NOMO-1 treated with DMSO at 0.1 percent for 48 hours (cell line): Measurements from ENCODE around the gene KIFC3.
"Not testable (repeated sequence)": the region's sequence is repeated elsewhere in the genome, so short reads cannot be mapped to it uniquely, and the experiment has no call there.

Experiments used
- DNase-seq: peaks from one replicate; lab custom pipeline; 2025; ENCODE audit not compliant: unreplicated experiment; lab: John Stamatoyannopoulos, UW

The KIFC3 gene

GRCh38 chr16:57743458-57743857 lies 58.8 kb downstream of the KIFC3 start:
- no peak for DNase-seq

- DNase-seq: no peak
These were observed 59.7 kb downstream of the KIFC3 start for GRCh38 chr16:57742543-57742942.

- DNase-seq: no peak
These were observed 60.6 kb downstream of the KIFC3 start for GRCh38 chr16:57741660-57742191.

- DNase-seq: no peak
These were observed 61.7 kb downstream of the KIFC3 start for GRCh38 chr16:57740423-57741071.

- no peak for DNase-seq
These were observed 62.4 kb downstream of the KIFC3 start for GRCh38 chr16:57739756-57740422.

GRCh38 chr16:57738844-57739243 lies 63.4 kb downstream of the KIFC3 start:
- no peak for DNase-seq

GRCh38 chr16:57736419-57737351 lies 65.6 kb downstream of the KIFC3 start:
- DNase-seq: peak; percentile 34

GRCh38 chr16:57735755-57736418 lies 66.4 kb downstream of the KIFC3 start, which contains the start of gene KATNB1:
Gene KATNB1, plus strand, starts transcription at chr16:57735770. Its CDS starts 1,474 bp downstream, at chr16:57737244.
- DNase-seq: no peak

- peak; percentile 100 for DNase-seq
These were observed 67.2 kb downstream of the KIFC3 start for GRCh38 chr16:57734925-57735754.

GRCh38 chr16:57734308-57734924 lies 67.9 kb downstream of the KIFC3 start:
- peak; percentile 3 for DNase-seq

GRCh38 chr16:57732714-57733113 lies 69.6 kb downstream of the KIFC3 start:
- DNase-seq: no peak

GRCh38 chr16:57732037-57732436 lies 70.3 kb downstream of the KIFC3 start:
- peak; percentile 44 for DNase-seq

GRCh38 chr16:57730771-57731730 lies 71.2 kb downstream of the KIFC3 start:
- DNase-seq: no peak

GRCh38 chr16:57729852-57730251 lies 72.4 kb downstream of the KIFC3 start:
- not testable (repeated sequence) for DNase-seq

- no peak for DNase-seq
These were observed 73.2 kb downstream of the KIFC3 start for GRCh38 chr16:57729182-57729484.

- no peak for DNase-seq
These were observed 73.7 kb downstream of the KIFC3 start for GRCh38 chr16:57728336-57729181.

GRCh38 chr16:57727610-57728009 lies 74.7 kb downstream of the KIFC3 start:
- DNase-seq: no peak
